K562 (cell line): ENCODE results near the gene ERCC1. TPM values are rescaled to one million over a fixed set of nuclear protein-coding genes. Genes with fewer than 3 reads are reported as not detected.

Experiments
- BHLHE40 ChIP-seq: IDR thresholded peaks from 2 replicates; pipeline ENCODE4 v1.6.1; 2011; ENCODE audit warnings: low read length, improper control_type of control experiment
- CAMTA2 ChIP-seq: fragments of 250-450 bp; sonication (Bioruptor Pico); conservative IDR thresholded peaks from 2 replicates; pipeline ENCODE4 v1.5.1; 2022
- CBX1 ChIP-seq: sonication (generic); IDR thresholded peaks from 2 replicates; pipeline ENCODE4 v1.6.1; 2016; ENCODE audit warnings: antibody characterized with exemption, low read depth, mild to moderate bottlenecking
- CREBBP ChIP-seq: IDR thresholded peaks from one replicate; pipeline ENCODE4 v1.6.1; 2012; ENCODE audit warnings: low read depth, mild to moderate bottlenecking, control low read depth, inconsistent platforms, low read length
- ETS2 ChIP-seq: IDR thresholded peaks from 2 replicates; pipeline ENCODE4 v1.6.1; 2016; ENCODE audit warnings: borderline replicate concordance, missing genetic modification characterization, mild to moderate bottlenecking, moderate library complexity, missing compliant biosample characterization; ENCODE audit not compliant: poor library complexity, severe bottlenecking
- MAZ ChIP-seq, 2 experiments: fragments of 450-650 bp in 1 of 2; sonication (generic) in 1 of 2; formaldehyde crosslinking; IDR thresholded peaks in 1 of 2; conservative IDR thresholded peaks in 1 of 2; 2 replicates each; pipeline versions ENCODE4 v1.4.0 to v1.5.0; 2020; ENCODE audit warnings: mild to moderate bottlenecking in 1 of 2, missing genetic modification reagents in 1 of 2
- MBD2 ChIP-seq: sonication (generic); IDR thresholded peaks from 2 replicates; pipeline ENCODE4 v1.6.1; 2016; ENCODE audit warnings: low read depth, borderline replicate concordance
- NCOA1 ChIP-seq: fragments of 450-650 bp; IDR thresholded peaks from 2 replicates; pipeline ENCODE4 v1.6.1; 2016; ENCODE audit warnings: low read depth
- PCBP2 ChIP-seq: fragments of 200-400 bp; formaldehyde crosslinking; IDR thresholded peaks from 2 replicates; pipeline ENCODE4 v1.6.1; 2018; ENCODE audit warnings: low read length, low read depth, mild to moderate bottlenecking, moderate library complexity; ENCODE audit not compliant: poor library complexity, severe bottlenecking
- RBM15 ChIP-seq: fragments of 200-400 bp; formaldehyde crosslinking; IDR thresholded peaks from 2 replicates; pipeline ENCODE4 v1.6.1; 2018; ENCODE audit warnings: mild to moderate bottlenecking, low read length, moderate library complexity; ENCODE audit not compliant: insufficient read depth
- SREBF1 ChIP-seq: fragments of 150-350 bp; IDR thresholded peaks from 2 replicates; pipeline ENCODE4 v1.6.1; 2014; ENCODE audit warnings: antibody characterized with exemption, low read depth, low read length, borderline replicate concordance
- STAT5B ChIP-seq: fragments of 250-450 bp; sonication (Bioruptor Pico); IDR thresholded peaks from 2 replicates; pipeline ENCODE4 v1.8.0; 2021; ENCODE audit warnings: mild to moderate bottlenecking, inconsistent platforms
- THRAP3 ChIP-seq: fragments of 450-650 bp; IDR thresholded peaks from 2 replicates; pipeline ENCODE4 v1.6.1; 2016; ENCODE audit warnings: mild to moderate bottlenecking, inconsistent platforms, borderline replicate concordance
- YY1 ChIP-seq, 3 experiments: IDR thresholded peaks; 2 replicates each; pipeline ENCODE4 v1.6.1; 2011; ENCODE audit warnings: low read length in 2 of 3, mild to moderate bottlenecking in 2 of 3, moderate library complexity in 2 of 3, borderline replicate concordance in 1 of 3, control low read depth in 1 of 3, low read depth in 1 of 3; ENCODE audit not compliant: insufficient read depth in 3 of 3, insufficient replicate concordance in 2 of 3, control insufficient read depth in 1 of 3, insufficient read length in 1 of 3; ENCODE audit errors: extremely low read depth in 1 of 3
- polyA plus RNA-seq, 8 experiments: library from polyadenylated mRNA; depleted of rRNA in 4 of 8; stranded (reverse) in 5 of 8; unstranded in 3 of 8; fragments of >200 nt; fragmentation: Nextera tagmentation in 2 of 8; fragmentation: Illumina TruSeq in 1 of 8; extraction: Ambion mirVana in 2 of 8; extraction: Trizol in 1 of 8; gene quantifications; 2 replicates each; pipeline versions ENCODE4 v1.2.1 to v1.2.3, GENCODE V29; 2011 to 2014; ENCODE audit warnings: inconsistent platforms in 1 of 8, missing spikeins in 1 of 8
- total RNA-seq, 7 experiments: library from RNA; depleted of rRNA in 6 of 7; stranded (reverse); fragments of >200 nt in 6 of 7; fragmentation: Illumina TruSeq in 2 of 7; extraction: Trizol in 2 of 7; gene quantifications; 2 replicates each; pipeline versions ENCODE4 v1.2.1 to v1.2.3, GENCODE V29; 2011 to 2021; ENCODE audit warnings: low replicate concordance in 1 of 7
- TF ChIP-seq, protein P1 (sequence below): fragments of 450-650 bp; conservative IDR thresholded peaks from 2 replicates; pipeline ENCODE4 v1.6.1; 2016; ENCODE audit warnings: missing genetic modification characterization, low read depth, mild to moderate bottlenecking, missing compliant biosample characterization, moderate library complexity
- TF ChIP-seq, protein P2 (sequence below): fragments of 250-450 bp; sonication (Bioruptor Pico); IDR thresholded peaks from 2 replicates; pipeline ENCODE4 v1.4.0; 2020; ENCODE audit warnings: mild to moderate bottlenecking, moderate library complexity
- TF ChIP-seq, protein P3 (sequence below): sonication (generic); formaldehyde crosslinking; IDR thresholded peaks from 2 replicates; pipeline ENCODE4 v1.8.0; 2022; ENCODE audit warnings: mild to moderate bottlenecking, missing genetic modification reagents
- TF ChIP-seq, protein P4 (sequence below), 3 experiments: fragments of 200-800 bp in 1 of 3; fragments of 250-450 bp in 1 of 3; fragments of 450-650 bp in 1 of 3; sonication (Bioruptor Pico) in 1 of 3; sonication (Bioruptor generic) in 1 of 3; formaldehyde crosslinking in 1 of 3; IDR thresholded peaks; 2 replicates each; pipeline versions ENCODE4 v1.6.1 to v1.8.0; 2016 to 2022; ENCODE audit warnings: mild to moderate bottlenecking in 2 of 3, missing genetic modification characterization in 2 of 3, missing compliant biosample characterization in 1 of 3, moderate library complexity in 1 of 3

Gene ERCC1
- total and polyA plus RNA-seq, 9 of the 15 experiments (the other 6 are each of a cell fraction or from before 2014, with no cell fraction given), result 9.3 to 92.6 (median 60.0) TPM

- TF ChIP-seq, protein P1, sequence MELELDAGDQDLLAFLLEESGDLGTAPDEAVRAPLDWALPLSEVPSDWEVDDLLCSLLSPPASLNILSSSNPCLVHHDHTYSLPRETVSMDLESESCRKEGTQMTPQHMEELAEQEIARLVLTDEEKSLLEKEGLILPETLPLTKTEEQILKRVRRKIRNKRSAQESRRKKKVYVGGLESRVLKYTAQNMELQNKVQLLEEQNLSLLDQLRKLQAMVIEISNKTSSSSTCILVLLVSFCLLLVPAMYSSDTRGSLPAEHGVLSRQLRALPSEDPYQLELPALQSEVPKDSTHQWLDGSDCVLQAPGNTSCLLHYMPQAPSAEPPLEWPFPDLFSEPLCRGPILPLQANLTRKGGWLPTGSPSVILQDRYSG (tag), result 0 out of 2 replicates have a peak, but pooled peaks have one; percentile 6
- TF ChIP-seq CREBBP, result no peak
- TF ChIP-seq CAMTA2 (CRISPR knock-in tag), result no peak
- TF ChIP-seq ETS2, result no peak
- TF ChIP-seq NCOA1, result peak; percentile 16; the same call in 1 of the 2 replicates
- peak in 2 of 3 experiments; percentile 40 to 47 for TF ChIP-seq YY1 (IDR thresholded peaks at IDR 0.05; ENCODE audit: borderline replicate concordance in 1 of 3, control insufficient read depth in 1 of 3, extremely low read depth in 1 of 3, insufficient read depth in 3 of 3, insufficient read length in 1 of 3, insufficient replicate concordance in 2 of 3, low read depth in 1 of 3, low read length in 2 of 3)
- no peak for TF ChIP-seq CBX1
- TF ChIP-seq MAZ (CRISPR knock-in tag; conservative IDR thresholded peaks at IDR 0.05 in 1 of 2, IDR thresholded peaks at IDR 0.05 in 1 of 2), result peak; percentile 66 to 94
- peak; percentile 42; the same call in 1 of the 2 replicates for TF ChIP-seq BHLHE40
- TF ChIP-seq, protein P2, sequence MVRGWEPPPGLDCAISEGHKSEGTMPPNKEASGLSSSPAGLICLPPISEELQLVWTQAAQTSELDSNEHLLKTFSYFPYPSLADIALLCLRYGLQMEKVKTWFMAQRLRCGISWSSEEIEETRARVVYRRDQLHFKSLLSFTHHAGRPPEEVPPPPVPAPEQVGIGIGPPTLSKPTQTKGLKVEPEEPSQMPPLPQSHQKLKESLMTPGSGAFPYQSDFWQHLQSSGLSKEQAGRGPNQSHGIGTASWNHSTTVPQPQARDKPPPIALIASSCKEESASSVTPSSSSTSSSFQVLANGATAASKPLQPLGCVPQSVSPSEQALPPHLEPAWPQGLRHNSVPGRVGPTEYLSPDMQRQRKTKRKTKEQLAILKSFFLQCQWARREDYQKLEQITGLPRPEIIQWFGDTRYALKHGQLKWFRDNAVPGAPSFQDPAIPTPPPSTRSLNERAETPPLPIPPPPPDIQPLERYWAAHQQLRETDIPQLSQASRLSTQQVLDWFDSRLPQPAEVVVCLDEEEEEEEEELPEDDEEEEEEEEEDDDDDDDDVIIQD (CRISPR knock-in tag), result no peak
- no peak for TF ChIP-seq RBM15
- TF ChIP-seq SREBF1, result no peak
- peak; percentile 65 for TF ChIP-seq MBD2
- no peak for TF ChIP-seq STAT5B (CRISPR knock-in tag)
- TF ChIP-seq, protein P3, sequence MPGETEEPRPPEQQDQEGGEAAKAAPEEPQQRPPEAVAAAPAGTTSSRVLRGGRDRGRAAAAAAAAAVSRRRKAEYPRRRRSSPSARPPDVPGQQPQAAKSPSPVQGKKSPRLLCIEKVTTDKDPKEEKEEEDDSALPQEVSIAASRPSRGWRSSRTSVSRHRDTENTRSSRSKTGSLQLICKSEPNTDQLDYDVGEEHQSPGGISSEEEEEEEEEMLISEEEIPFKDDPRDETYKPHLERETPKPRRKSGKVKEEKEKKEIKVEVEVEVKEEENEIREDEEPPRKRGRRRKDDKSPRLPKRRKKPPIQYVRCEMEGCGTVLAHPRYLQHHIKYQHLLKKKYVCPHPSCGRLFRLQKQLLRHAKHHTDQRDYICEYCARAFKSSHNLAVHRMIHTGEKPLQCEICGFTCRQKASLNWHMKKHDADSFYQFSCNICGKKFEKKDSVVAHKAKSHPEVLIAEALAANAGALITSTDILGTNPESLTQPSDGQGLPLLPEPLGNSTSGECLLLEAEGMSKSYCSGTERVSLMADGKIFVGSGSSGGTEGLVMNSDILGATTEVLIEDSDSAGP (CRISPR knock-in tag), result no peak
- TF ChIP-seq PCBP2, result no peak
- 0 out of 2 replicates have a peak, but pooled peaks have one; percentile 68 for TF ChIP-seq THRAP3
- TF ChIP-seq, protein P4, sequence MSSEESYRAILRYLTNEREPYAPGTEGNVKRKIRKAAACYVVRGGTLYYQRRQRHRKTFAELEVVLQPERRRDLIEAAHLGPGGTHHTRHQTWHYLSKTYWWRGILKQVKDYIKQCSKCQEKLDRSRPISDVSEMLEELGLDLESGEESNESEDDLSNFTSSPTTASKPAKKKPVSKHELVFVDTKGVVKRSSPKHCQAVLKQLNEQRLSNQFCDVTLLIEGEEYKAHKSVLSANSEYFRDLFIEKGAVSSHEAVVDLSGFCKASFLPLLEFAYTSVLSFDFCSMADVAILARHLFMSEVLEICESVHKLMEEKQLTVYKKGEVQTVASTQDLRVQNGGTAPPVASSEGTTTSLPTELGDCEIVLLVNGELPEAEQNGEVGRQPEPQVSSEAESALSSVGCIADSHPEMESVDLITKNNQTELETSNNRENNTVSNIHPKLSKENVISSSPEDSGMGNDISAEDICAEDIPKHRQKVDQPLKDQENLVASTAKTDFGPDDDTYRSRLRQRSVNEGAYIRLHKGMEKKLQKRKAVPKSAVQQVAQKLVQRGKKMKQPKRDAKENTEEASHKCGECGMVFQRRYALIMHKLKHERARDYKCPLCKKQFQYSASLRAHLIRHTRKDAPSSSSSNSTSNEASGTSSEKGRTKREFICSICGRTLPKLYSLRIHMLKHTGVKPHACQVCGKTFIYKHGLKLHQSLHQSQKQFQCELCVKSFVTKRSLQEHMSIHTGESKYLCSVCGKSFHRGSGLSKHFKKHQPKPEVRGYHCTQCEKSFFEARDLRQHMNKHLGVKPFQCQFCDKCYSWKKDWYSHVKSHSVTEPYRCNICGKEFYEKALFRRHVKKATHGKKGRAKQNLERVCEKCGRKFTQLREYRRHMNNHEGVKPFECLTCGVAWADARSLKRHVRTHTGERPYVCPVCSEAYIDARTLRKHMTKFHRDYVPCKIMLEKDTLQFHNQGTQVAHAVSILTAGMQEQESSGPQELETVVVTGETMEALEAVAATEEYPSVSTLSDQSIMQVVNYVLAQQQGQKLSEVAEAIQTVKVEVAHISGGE (CRISPR knock-in tag; IDR thresholded peaks at IDR 0.05), result peak in 2 of 3 experiments; percentile 22 to 69; a peak in 2 of 6 replicates
Observed at GRCh38 chr19:45423589-45424190, at the start of gene ERCC1 (continued).
